HEK293T (cell line): ENCODE results near the gene NDOR1.

Experiments
- BHLHE40 ChIP-seq: fragments of 450-650 bp; IDR thresholded peaks from 2 replicates; pipeline ENCODE4 v1.6.1; 2016; ENCODE audit warnings: mild to moderate bottlenecking, moderate library complexity, borderline replicate concordance
- TARDBP ChIP-seq: fragments of 450-650 bp; IDR thresholded peaks from 2 replicates; pipeline ENCODE4 v1.6.1; 2016

DNA sequence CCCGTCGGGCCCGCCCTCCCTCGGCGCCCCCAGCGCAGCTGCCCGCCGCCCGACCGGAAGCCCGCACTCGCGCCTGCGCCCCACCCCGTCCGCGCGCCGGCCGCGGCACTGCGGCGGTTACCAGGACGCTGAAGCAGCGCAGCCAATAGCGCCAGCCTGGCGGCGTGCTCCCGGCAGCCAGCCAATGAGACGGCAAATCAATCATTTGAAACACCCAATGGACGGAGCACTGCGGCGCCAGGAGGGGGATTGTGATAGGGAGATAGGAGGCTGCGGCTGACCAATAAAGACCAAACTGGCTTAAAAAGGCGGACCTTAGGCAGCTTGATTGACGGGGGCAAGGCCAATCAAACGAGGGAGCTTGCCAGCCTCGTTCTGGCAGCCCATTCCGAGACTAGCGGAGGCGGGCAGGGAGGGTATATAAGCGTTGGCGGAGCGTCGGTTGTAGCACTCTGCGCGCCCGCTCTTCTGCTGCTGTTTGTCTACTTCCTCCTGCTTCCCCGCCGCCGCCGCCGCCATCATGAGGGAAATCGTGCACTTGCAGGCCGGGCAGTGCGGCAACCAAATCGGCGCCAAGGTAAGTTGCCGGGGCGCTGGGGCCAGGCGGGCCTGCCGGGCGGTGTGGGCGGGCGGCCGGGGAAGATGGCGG is 35.5 kb downstream of the NDOR1 start, which contains the start of gene TUBB4B:
- TF ChIP-seq BHLHE40 = no peak
- no peak for TF ChIP-seq TARDBP
